SU-DHL-6 (cell line): ENCODE data around the gene ZNF512.

Experiments used
- H2AFZ ChIP-seq: fragments of 200-600 bp; sonication (generic); 2 replicates; pipeline ENCODE4 v1.6.1; 2014; ENCODE audit warnings: low read depth, mild to moderate bottlenecking, moderate library complexity, mixed read lengths, antibody characterized with exemption, low read length; ENCODE audit not compliant: severe bottlenecking
- H3F3A ChIP-seq: fragments of 200-600 bp; shearing (Covaris generic); 2 replicates; pipeline ENCODE4 v1.6.0; 2016; ENCODE audit warnings: antibody characterized with exemption, mild to moderate bottlenecking; ENCODE audit not compliant: insufficient read depth
- H3K27ac ChIP-seq: fragments of 200-600 bp; sonication (generic); 2 replicates; pipeline ENCODE4 v1.5.1; 2016; ENCODE audit warnings: low read depth, mild to moderate bottlenecking, low read length, moderate library complexity, mixed read lengths
- H3K27me3 ChIP-seq: fragments of 200-600 bp; sonication (generic), shearing (Covaris generic); 2 replicates; pipeline ENCODE4 v1.6.0; 2014; ENCODE audit warnings: mild to moderate bottlenecking, low read length
- H3K36me3 ChIP-seq: fragments of 200-600 bp; sonication (generic); 2 replicates; pipeline ENCODE4 v1.6.1; 2014; ENCODE audit warnings: mild to moderate bottlenecking, low read length, mixed read lengths
- H3K4me2 ChIP-seq: fragments of 300-600, 200-600 bp; shearing (Covaris generic), sonication (generic); 2 replicates; pipeline ENCODE4 v1.6.0; 2014; ENCODE audit warnings: low read length, low read depth, mild to moderate bottlenecking; ENCODE audit not compliant: poor library complexity, severe bottlenecking
- H3K4me3 ChIP-seq: fragments of 200-600 bp; sonication (generic); 2 replicates; pipeline ENCODE4 v1.5.1; 2014; ENCODE audit warnings: antibody characterized with exemption, low read length, mild to moderate bottlenecking, mixed read lengths; ENCODE audit not compliant: insufficient read depth, poor library complexity, severe bottlenecking
- H3K79me2 ChIP-seq: fragments of 200-600 bp; sonication (generic); 2 replicates; pipeline ENCODE4 v1.6.1; 2014; ENCODE audit warnings: mild to moderate bottlenecking, low read length, moderate library complexity; ENCODE audit not compliant: insufficient read depth
- H3K9ac ChIP-seq: fragments of 200-600 bp; sonication (generic); 2 replicates; pipeline ENCODE4 v1.7.0; 2014; ENCODE audit warnings: mild to moderate bottlenecking, low read length
- H3K9me2 ChIP-seq: fragments of 200-600 bp; sonication (generic); replicated peaks from 2 replicates; pipeline ENCODE4 v1.6.1; 2014; ENCODE audit warnings: low read length; ENCODE audit not compliant: insufficient read depth
- H3K9me3 ChIP-seq: fragments of 200-600 bp; sonication (generic); 2 replicates; pipeline ENCODE4 v1.6.1; 2014; ENCODE audit warnings: low read length, mixed read lengths; ENCODE audit not compliant: insufficient read depth
- H4K20me1 ChIP-seq: fragments of 200-600 bp; sonication (generic); 2 replicates; pipeline ENCODE4 v1.6.1; 2014; ENCODE audit warnings: low read depth, mild to moderate bottlenecking, antibody characterized with exemption, low read length, moderate library complexity, mixed read lengths
- EZH2phosphoT487 ChIP-seq: fragments of 200-600 bp; sonication (generic), shearing (Covaris generic); conservative IDR thresholded peaks from 2 replicates; pipeline ENCODE4 v1.6.1; 2018; ENCODE audit warnings: mild to moderate bottlenecking, antibody characterized with exemption, low read length, moderate library complexity, mixed read lengths
- TF ChIP-seq, protein P1 (sequence below): fragments of 200-600 bp; sonication (generic); IDR thresholded peaks from one replicate; pipeline ENCODE4 v1.5.1; 2017; ENCODE audit warnings: antibody characterized with exemption, mild to moderate bottlenecking, low read length, moderate library complexity; ENCODE audit not compliant: insufficient read depth, poor library complexity, severe bottlenecking

Gene ZNF512

GRCh38 chr2:27596627-27597026 lies 13.8 kb downstream of the ZNF512 start:
- H3K9ac ChIP-seq, result no peak overlapping the region
- H3K9me3 ChIP-seq, result peaks cover 6% of the 10 kb centered on the region; the same call in 1 of the 2 replicates
- TF ChIP-seq EZH2phosphoT487, result no peak
- TF ChIP-seq, protein P1, sequence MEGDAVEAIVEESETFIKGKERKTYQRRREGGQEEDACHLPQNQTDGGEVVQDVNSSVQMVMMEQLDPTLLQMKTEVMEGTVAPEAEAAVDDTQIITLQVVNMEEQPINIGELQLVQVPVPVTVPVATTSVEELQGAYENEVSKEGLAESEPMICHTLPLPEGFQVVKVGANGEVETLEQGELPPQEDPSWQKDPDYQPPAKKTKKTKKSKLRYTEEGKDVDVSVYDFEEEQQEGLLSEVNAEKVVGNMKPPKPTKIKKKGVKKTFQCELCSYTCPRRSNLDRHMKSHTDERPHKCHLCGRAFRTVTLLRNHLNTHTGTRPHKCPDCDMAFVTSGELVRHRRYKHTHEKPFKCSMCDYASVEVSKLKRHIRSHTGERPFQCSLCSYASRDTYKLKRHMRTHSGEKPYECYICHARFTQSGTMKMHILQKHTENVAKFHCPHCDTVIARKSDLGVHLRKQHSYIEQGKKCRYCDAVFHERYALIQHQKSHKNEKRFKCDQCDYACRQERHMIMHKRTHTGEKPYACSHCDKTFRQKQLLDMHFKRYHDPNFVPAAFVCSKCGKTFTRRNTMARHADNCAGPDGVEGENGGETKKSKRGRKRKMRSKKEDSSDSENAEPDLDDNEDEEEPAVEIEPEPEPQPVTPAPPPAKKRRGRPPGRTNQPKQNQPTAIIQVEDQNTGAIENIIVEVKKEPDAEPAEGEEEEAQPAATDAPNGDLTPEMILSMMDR, result no peak
- no peak overlapping the region for H3K27ac ChIP-seq
- H2AFZ ChIP-seq, result no peak overlapping the region
- H3K9me2 ChIP-seq, result no peaks in the 10 kb centered on the region
- no peak overlapping the region for H3K4me2 ChIP-seq
- H3K36me3 ChIP-seq, result peaks cover 3% of the 10 kb centered on the region; the same call in 1 of the 2 replicates
- no peaks in the 10 kb centered on the region for H4K20me1 ChIP-seq
- H3K79me2 ChIP-seq, result peaks cover 70% of the 10 kb centered on the region
- no peaks in the 10 kb centered on the region for H3F3A ChIP-seq
- no peaks in the 10 kb centered on the region for H3K27me3 ChIP-seq
- no peak overlapping the region for H3K4me3 ChIP-seq

DNA sequence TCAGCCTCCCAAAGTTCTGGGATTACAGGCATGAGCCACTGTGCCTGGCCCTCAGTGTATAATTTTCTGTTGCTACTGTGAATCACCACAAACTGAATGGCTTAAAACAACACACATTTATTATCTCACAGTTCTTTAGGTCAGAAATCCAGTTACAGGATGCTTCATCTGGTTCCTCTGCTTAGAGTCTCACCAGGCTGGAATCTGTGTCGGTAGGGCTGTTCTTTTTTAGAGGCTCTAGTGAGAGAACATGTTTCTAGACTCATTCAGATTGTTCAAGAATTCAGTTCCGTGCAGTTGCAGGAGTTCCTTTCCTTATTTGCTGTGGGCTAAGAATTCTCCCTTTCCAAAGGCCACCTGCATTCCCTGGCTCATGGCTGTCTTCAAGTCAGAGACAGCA lies 23.8 kb downstream of the ZNF512 start:
- H3F3A ChIP-seq, result no peaks in the 10 kb centered on the region
- no peak overlapping the region for H3K4me2 ChIP-seq
- TF ChIP-seq, protein P1, result no peak
- TF ChIP-seq EZH2phosphoT487, result no peak
- H3K4me3 ChIP-seq, result no peak overlapping the region
- H3K9me3 ChIP-seq, result no peaks in the 10 kb centered on the region
- H3K27ac ChIP-seq, result no peak overlapping the region
- no peak overlapping the region for H2AFZ ChIP-seq
- H3K79me2 ChIP-seq, result peaks cover 5% of the 10 kb centered on the region; the same call in 1 of the 2 replicates
- H3K36me3 ChIP-seq, result peaks cover 11% of the 10 kb centered on the region; the same call in 1 of the 2 replicates
- no peaks in the 10 kb centered on the region for H3K27me3 ChIP-seq
- H3K9me2 ChIP-seq, result no peaks in the 10 kb centered on the region
- no peaks in the 10 kb centered on the region for H4K20me1 ChIP-seq
- no peak overlapping the region for H3K9ac ChIP-seq

- no peak overlapping the region for H2AFZ ChIP-seq
- 0 out of 2 replicates have a peak, but pooled peaks cover 4% of the 10 kb centered on the region for H3F3A ChIP-seq
- H3K9me2 ChIP-seq, result no peaks in the 10 kb centered on the region
- TF ChIP-seq EZH2phosphoT487, result no peak
- TF ChIP-seq, protein P1, result no peak
- no peaks in the 10 kb centered on the region for H3K9me3 ChIP-seq
- H3K9ac ChIP-seq, result no peak overlapping the region
- no peak overlapping the region for H3K27ac ChIP-seq
- peaks cover 40% of the 10 kb centered on the region for H3K36me3 ChIP-seq
- H3K27me3 ChIP-seq, result no peaks in the 10 kb centered on the region
- H3K4me3 ChIP-seq, result no peak overlapping the region
- no peak overlapping the region for H3K4me2 ChIP-seq
- H3K79me2 ChIP-seq, result no peaks in the 10 kb centered on the region; the same call in 1 of the 2 replicates
- no peaks in the 10 kb centered on the region for H4K20me1 ChIP-seq
Measured at GRCh38 chr2:27613985-27614384, 31.1 kb downstream of the ZNF512 start.
